Calu3 (cell line): ENCODE measurements around the gene MUSK. TPM values are rescaled to one million over a fixed set of nuclear protein-coding genes. Genes with fewer than 3 reads are reported as not detected.

Experiments
- BruUV-seq: library from RNA; stranded (reverse); fragments of 400-500 nt; replicated peaks from 2 replicates; lab custom pipeline; 2021; lab: Mats Ljungman, UMichigan
- CTCF ChIA-PET: fragments of 300-600 bp; sonication (Branson Sonifier 250); formaldehyde crosslinking; loops from one replicate; lab custom pipeline; 2022; ENCODE audit warnings: antibody characterized with exemption; lab: Charles Lee
- DNase-seq: peaks from one replicate; pipeline ENCODE4 v3.0.0; 2022
- H3K27ac Mint-ChIP-seq: one replicate; pipeline ENCODE4 v1.8.0; 2022; ENCODE audit warnings: mixed read lengths; ENCODE audit not compliant: unreplicated experiment
- H3K27me3 Mint-ChIP-seq: one replicate; pipeline ENCODE4 v1.8.0; 2022; ENCODE audit warnings: mixed read lengths; ENCODE audit not compliant: unreplicated experiment
- H3K36me3 Mint-ChIP-seq: one replicate; pipeline ENCODE4 v1.8.0; 2022; ENCODE audit warnings: mild to moderate bottlenecking, moderate library complexity, mixed read lengths; ENCODE audit not compliant: insufficient read depth, unreplicated experiment
- H3K4me1 Mint-ChIP-seq: one replicate; pipeline ENCODE4 v1.8.0; 2022; ENCODE audit warnings: mild to moderate bottlenecking, low read depth, mixed read lengths; ENCODE audit not compliant: unreplicated experiment
- H3K4me3 Mint-ChIP-seq: one replicate; pipeline ENCODE4 v1.8.0; 2022; ENCODE audit warnings: mild to moderate bottlenecking, low read depth, moderate library complexity, mixed read lengths; ENCODE audit not compliant: unreplicated experiment
- H3K9me3 Mint-ChIP-seq: one replicate; pipeline ENCODE4 v1.8.0; 2022; ENCODE audit warnings: low read depth, mixed read lengths; ENCODE audit not compliant: unreplicated experiment
- intact Hi-C: fragments of 100-400 bp; cut with micrococcal nuclease; formaldehyde crosslinking; loops from one replicate; pipeline ENCODE4 v1.10.0; 2022; ENCODE audit not compliant: unreplicated experiment
- total RNA-seq: library from RNA; stranded (reverse); gene quantifications from 2 replicates; pipeline ENCODE4 v1.2.3, GENCODE V29; 2022
- TF ChIP-seq, protein P1 (sequence below): fragments of 200-600 bp; IDR thresholded peaks from one replicate; pipeline ENCODE4 v1.8.0; 2022; ENCODE audit warnings: antibody characterized with exemption; ENCODE audit not compliant: unreplicated experiment

The MUSK gene
- total RNA-seq, 1 experiment from 2014 or later, result not detected

DNA sequence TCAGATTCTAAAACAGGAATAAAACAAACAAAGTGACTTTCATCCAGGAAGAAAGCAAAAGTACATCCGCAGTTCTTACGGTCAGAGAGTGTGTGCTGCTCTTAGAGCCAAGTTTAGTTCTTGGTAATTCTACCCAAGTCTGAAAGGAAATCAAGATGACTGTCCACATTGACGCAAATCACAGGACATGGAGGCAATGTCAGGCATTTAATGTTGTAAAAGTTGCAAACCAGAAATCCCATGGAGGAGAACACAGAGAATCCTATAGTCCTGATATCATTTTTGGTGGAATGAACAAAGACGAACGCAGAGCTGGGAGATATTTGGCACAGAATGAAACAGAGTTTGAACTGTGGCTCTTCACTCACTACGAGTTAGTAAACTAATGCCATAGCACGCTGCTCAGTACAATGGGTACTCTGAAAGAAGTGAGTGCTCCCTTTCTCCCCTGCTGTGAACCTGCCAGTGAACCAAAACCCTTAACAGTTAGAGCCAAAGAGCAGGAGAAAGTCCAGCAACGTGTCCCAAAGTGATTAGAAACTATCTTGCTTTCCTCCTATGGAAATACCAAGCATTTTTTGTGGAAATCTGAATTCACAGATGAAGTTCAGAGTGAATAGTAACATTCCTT is 74.3 kb downstream of the MUSK start:
- Mint-ChIP-seq H3K4me3 (no peak overlapping the region), H3K4me1 (peaks cover 45% of the 10 kb centered on the region), H3K9me3 (no peaks in the 10 kb centered on the region), H3K27me3 (no peaks in the 10 kb centered on the region), H3K27ac (peak overlapping the region; percentile 58), H3K36me3 (no peaks in the 10 kb centered on the region)
- no peak for DNase-seq
- intact Hi-C loops, result loop anchor here (10.0 kb wide), 1 partner anchor 232 kb away; no protein-coding TSS in a partner anchor
- no TSS peak for BruUV-seq
- TF ChIP-seq, protein P1, sequence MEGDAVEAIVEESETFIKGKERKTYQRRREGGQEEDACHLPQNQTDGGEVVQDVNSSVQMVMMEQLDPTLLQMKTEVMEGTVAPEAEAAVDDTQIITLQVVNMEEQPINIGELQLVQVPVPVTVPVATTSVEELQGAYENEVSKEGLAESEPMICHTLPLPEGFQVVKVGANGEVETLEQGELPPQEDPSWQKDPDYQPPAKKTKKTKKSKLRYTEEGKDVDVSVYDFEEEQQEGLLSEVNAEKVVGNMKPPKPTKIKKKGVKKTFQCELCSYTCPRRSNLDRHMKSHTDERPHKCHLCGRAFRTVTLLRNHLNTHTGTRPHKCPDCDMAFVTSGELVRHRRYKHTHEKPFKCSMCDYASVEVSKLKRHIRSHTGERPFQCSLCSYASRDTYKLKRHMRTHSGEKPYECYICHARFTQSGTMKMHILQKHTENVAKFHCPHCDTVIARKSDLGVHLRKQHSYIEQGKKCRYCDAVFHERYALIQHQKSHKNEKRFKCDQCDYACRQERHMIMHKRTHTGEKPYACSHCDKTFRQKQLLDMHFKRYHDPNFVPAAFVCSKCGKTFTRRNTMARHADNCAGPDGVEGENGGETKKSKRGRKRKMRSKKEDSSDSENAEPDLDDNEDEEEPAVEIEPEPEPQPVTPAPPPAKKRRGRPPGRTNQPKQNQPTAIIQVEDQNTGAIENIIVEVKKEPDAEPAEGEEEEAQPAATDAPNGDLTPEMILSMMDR, result no peak
- CTCF ChIA-PET, result no interaction called here

DNA sequence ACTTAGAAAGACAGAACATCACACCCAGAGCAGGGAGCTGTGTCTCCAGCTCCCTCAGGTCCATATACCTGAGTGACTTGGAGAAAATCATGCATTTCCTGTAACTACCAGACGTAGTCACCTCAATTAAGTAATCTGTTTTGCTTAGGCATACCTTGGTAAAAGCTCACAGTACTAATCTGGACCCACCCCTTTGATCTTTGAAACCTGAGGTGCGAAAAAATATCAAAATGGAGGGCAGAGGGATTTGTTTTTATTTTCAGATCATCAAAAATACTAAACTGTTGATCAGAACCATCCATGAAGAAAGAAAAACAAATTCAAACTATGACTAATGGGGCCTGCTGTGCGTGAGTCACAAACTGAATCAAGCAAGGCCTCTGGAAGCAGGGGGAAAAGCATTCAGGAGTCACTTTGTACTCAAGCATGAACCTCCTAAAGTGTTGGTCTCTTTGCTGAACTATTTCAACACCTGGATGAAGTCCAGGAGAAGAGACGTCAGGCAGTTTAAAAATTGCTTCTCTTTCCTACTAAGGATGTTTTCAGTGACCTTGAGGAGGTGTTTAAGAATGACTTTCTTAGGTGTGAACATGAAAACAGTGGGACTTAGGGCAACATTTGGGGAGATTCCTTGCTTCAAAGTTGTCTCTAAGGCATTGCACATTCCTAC is 76.3 kb downstream of the MUSK start:
- CTCF ChIA-PET, result interaction anchor here (0.7 kb wide), 1 partner anchor 291 kb away, joined by 3 read pairs; no protein-coding TSS in a partner anchor
- Mint-ChIP-seq H3K4me1 (peaks cover 64% of the 10 kb centered on the region), H3K36me3 (no peaks in the 10 kb centered on the region), H3K27ac (peak overlapping the region; percentile 64), H3K27me3 (no peaks in the 10 kb centered on the region), H3K4me3 (no peak overlapping the region), H3K9me3 (no peaks in the 10 kb centered on the region)
- TF ChIP-seq, protein P1, result no peak
- intact Hi-C loops, result loop anchor here (10.0 kb wide), 1 partner anchor 230 kb away; no protein-coding TSS in a partner anchor
- peak; percentile 44 for DNase-seq
- no TSS peak for BruUV-seq

DNA sequence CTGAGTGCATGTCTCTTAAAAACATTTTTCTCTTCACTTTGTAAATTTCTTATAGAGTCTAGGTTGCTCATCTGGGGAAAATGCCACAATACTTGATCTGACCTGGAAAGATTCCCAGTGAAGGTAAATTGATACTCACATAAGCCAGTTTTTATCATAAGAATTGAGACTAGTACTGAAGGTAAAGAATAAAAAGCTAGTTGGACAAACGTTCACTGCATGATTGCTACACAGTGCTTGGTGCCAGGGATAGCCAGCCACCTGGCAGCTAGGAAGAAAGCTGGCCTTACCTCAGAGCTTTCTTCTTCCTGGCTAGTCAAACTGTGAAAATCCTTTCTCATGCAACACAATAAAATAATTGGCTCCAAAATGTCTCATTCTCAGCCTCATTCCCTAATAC is 77.1 kb downstream of the MUSK start:
- TF ChIP-seq, protein P1, result no peak
- no peak for DNase-seq
- intact Hi-C loops, result loop anchor here (10.0 kb wide), 1 partner anchor 229 kb away; no protein-coding TSS in a partner anchor
- no peaks in the 10 kb centered on the region for H3K9me3 Mint-ChIP-seq
- H3K4me1 Mint-ChIP-seq, result peaks cover 64% of the 10 kb centered on the region
- no peaks in the 10 kb centered on the region for H3K27me3 Mint-ChIP-seq
- no peak overlapping the region for H3K4me3 Mint-ChIP-seq
- CTCF ChIA-PET, result no interaction called here
- no peaks in the 10 kb centered on the region for H3K36me3 Mint-ChIP-seq
- BruUV-seq, result no TSS peak
- no peak overlapping the region for H3K27ac Mint-ChIP-seq

DNA sequence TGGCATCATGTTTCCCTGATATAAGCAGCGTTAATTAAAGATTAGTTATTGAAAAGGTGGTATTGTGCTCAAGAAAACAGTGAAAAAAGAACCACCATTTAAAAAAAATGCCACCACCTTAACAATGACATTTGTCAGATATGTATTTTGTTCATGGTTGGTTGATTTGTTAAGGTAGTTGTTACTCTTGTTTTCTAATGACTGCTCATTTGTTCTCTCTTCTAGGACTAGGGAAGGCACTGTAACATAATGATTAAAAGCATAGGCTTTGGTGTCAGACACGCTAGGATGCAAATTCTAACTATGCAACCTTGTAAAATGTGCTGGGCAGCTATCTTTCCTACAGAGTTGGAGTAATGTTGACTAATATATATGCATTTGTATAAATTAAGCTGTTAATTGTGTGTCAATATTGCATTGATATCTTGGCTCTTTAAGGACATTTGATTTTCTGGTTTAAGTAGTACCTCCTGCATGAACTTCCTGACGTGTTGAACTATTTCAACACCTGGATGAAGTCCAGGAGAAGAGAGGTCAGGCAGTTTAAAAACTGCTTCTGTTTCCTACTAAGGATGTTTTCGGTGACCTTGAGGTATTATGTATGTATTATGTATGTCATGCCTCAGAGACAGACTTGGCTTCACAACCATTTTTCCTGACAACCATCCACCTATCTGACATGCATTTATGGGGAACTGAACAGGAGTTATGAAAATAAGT is 77.8 kb downstream of the MUSK start:
- intact Hi-C loops, result loop anchor here (10.0 kb wide), 1 partner anchor 228 kb away; no protein-coding TSS in a partner anchor
- no peak for DNase-seq
- H3K36me3 Mint-ChIP-seq, result no peaks in the 10 kb centered on the region
- CTCF ChIA-PET, result no interaction called here
- H3K27me3 Mint-ChIP-seq, result no peaks in the 10 kb centered on the region
- H3K4me3 Mint-ChIP-seq, result no peak overlapping the region
- H3K9me3 Mint-ChIP-seq, result no peaks in the 10 kb centered on the region
- TF ChIP-seq, protein P1, result no peak
- H3K27ac Mint-ChIP-seq, result no peak overlapping the region
- BruUV-seq, result no TSS peak
- peaks cover 68% of the 10 kb centered on the region for H3K4me1 Mint-ChIP-seq
